WTC11 (cell line): ENCODE data around the gene C20orf204.

Experiments used
- CBFB ChIP-seq: sonication (generic); formaldehyde crosslinking; IDR thresholded peaks from 2 replicates; pipeline ENCODE4 v1.8.1; 2022; ENCODE audit warnings: mild to moderate bottlenecking, low read depth, missing genetic modification reagents
- CREB1 ChIP-seq: sonication (generic); formaldehyde crosslinking; IDR thresholded peaks from 2 replicates; pipeline ENCODE4 v1.8.0; 2023; ENCODE audit warnings: mild to moderate bottlenecking, missing genetic modification reagents
- CTCF ChIP-seq: fragments of 200-600 bp; IDR thresholded peaks from 2 replicates; pipeline ENCODE4 v1.8.0; 2022; ENCODE audit warnings: antibody characterized with exemption
- HMGXB4 ChIP-seq: sonication (generic); formaldehyde crosslinking; IDR thresholded peaks from 2 replicates; pipeline ENCODE4 v1.8.1; 2023; ENCODE audit warnings: mild to moderate bottlenecking, moderate library complexity, missing genetic modification reagents
- NFE2L1 ChIP-seq: sonication (generic); formaldehyde crosslinking; IDR thresholded peaks from 2 replicates; pipeline ENCODE4 v1.8.1; 2023; ENCODE audit warnings: missing genetic modification reagents
- RELA ChIP-seq: sonication (generic); formaldehyde crosslinking; IDR thresholded peaks from 2 replicates; pipeline ENCODE4 v1.8.1; 2022; ENCODE audit warnings: missing genetic modification reagents, mild to moderate bottlenecking, borderline replicate concordance
- ZBTB43 ChIP-seq: sonication (generic); formaldehyde crosslinking; IDR thresholded peaks from 2 replicates; pipeline ENCODE4 v1.8.1; 2023; ENCODE audit warnings: mild to moderate bottlenecking, missing genetic modification reagents
- ZNF138 ChIP-seq: sonication (generic); formaldehyde crosslinking; conservative IDR thresholded peaks from 2 replicates; pipeline ENCODE4 v1.8.1; 2022; ENCODE audit warnings: mild to moderate bottlenecking, moderate library complexity, missing genetic modification reagents
- ZNF219 ChIP-seq: sonication (generic); formaldehyde crosslinking; IDR thresholded peaks from 2 replicates; pipeline ENCODE4 v1.8.0; 2023; ENCODE audit warnings: missing genetic modification reagents, mild to moderate bottlenecking, borderline replicate concordance
- TF ChIP-seq, protein P1 (sequence below): fragments of 250-450 bp; sonication (Bioruptor Pico); IDR thresholded peaks from 2 replicates; pipeline ENCODE4 v1.8.0; 2021; ENCODE audit warnings: mild to moderate bottlenecking

GRCh38 chr20:64055893-64056638 lies 20.1 kb downstream of the C20orf204 start:
- TF ChIP-seq RELA (no peak), NFE2L1 (CRISPR knock-in tag) (no peak), ZNF219 (CRISPR knock-in tag) (no peak), HMGXB4 (no peak), CTCF (no peak), ZBTB43 (no peak), CREB1 (CRISPR knock-in tag) (no peak), CBFB (no peak), ZNF138 (CRISPR knock-in tag) (no peak)
- TF ChIP-seq, protein P1, sequence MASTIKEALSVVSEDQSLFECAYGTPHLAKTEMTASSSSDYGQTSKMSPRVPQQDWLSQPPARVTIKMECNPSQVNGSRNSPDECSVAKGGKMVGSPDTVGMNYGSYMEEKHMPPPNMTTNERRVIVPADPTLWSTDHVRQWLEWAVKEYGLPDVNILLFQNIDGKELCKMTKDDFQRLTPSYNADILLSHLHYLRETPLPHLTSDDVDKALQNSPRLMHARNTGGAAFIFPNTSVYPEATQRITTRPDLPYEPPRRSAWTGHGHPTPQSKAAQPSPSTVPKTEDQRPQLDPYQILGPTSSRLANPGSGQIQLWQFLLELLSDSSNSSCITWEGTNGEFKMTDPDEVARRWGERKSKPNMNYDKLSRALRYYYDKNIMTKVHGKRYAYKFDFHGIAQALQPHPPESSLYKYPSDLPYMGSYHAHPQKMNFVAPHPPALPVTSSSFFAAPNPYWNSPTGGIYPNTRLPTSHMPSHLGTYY (CRISPR knock-in tag): no peak
